Fibroblast of villous mesenchyme (primary cell): ENCODE data around the gene ICAM2. TPM values are rescaled to one million over a fixed set of nuclear protein-coding genes. Genes with fewer than 3 reads are reported as not detected.
A peak's percentile ranks its signal among the peaks of the same experiment; 100 is the strongest.

ENCODE experiments used
- DNase-seq: peaks from one replicate; pipeline ENCODE4 v3.0.0-alpha.2; 2010; ENCODE audit warnings: low read depth
- H3K4me3 ChIP-seq: 2 replicates; pipeline ENCODE4 v1.5.1; 2011; ENCODE audit warnings: low read depth, mild to moderate bottlenecking, low read length
- CTCF ChIP-seq: IDR thresholded peaks from 2 replicates; pipeline ENCODE4 v1.5.1; 2012; ENCODE audit warnings: low read depth, mild to moderate bottlenecking, low read length; ENCODE audit not compliant: insufficient read depth
- total RNA-seq: library from RNA; depleted of rRNA; stranded (reverse); fragments of >200 nt; gene quantifications from 2 replicates; pipeline ENCODE4 v1.2.3, GENCODE V29; 2012

ICAM2 gene
- total RNA-seq, 1 donor = 1.7 TPM

GRCh38 chr17:64063766-64064224, 43.4 kb upstream of the ICAM2 start:
- peak; percentile 31 for TF ChIP-seq CTCF
- peak; percentile 46 for DNase-seq
- H3K4me3 ChIP-seq = no peak overlapping the region

- DNase-seq = no peak
- no peak overlapping the region for H3K4me3 ChIP-seq
- TF ChIP-seq CTCF = no peak
These were observed 42.7 kb upstream of the ICAM2 start for GRCh38 chr17:64063088-64063487.

- H3K4me3 ChIP-seq = no peak overlapping the region
- no peak for TF ChIP-seq CTCF
- peak; percentile 30 for DNase-seq
These were observed 40.9 kb upstream of the ICAM2 start for GRCh38 chr17:64061178-64061898.

- no peak for TF ChIP-seq CTCF
- no peak for DNase-seq
- H3K4me3 ChIP-seq = no peak overlapping the region
These were observed 39.9 kb upstream of the ICAM2 start for GRCh38 chr17:64060331-64060730.

GRCh38 chr17:64059756-64060155, 39.3 kb upstream of the ICAM2 start:
- DNase-seq = no peak
- no peak overlapping the region for H3K4me3 ChIP-seq
- no peak for TF ChIP-seq CTCF

- DNase-seq = no peak
- no peak for TF ChIP-seq CTCF
- no peak overlapping the region for H3K4me3 ChIP-seq
These were observed 38.2 kb upstream of the ICAM2 start for GRCh38 chr17:64058621-64059020.
